ENCODE results near the gene ITPA.

The ITPA gene

DNA sequence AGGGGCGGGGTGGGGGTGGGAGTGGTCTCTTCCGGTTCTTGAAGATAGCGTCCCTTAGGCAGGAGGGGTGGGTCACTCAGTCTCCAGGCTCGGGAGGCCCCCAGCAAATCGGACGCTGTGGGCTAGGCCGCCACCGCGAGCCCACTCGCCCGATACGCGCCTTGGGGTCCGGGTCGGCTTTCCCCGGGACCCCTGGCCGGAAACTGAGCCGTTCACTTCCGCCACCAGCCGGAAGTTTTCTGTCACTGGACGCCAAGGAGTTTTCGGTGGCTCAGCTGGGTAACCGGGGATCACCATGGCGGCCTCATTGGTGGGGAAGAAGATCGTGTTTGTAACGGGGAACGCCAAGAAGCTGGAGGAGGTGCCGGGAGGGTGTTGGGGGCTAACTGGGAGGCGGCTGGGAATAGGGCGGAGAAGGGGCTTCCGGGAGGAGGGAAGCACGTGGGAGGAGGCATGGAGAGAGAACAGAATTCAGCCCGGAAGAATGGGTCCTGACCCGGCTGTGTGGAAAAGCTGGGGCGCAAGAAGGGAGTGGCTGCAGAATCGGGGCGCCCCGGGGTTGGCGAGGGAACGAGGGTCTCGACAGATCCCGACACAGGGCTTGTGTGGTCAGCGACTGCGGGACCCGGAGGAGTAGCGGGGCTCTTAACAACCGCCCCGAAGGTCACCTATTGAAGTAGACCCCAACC is at the start of gene ITPA:
ITPA (plus strand) TSS at position 242 of the 689 bp plus-strand sequence; CDS start at position 296, 54 bp downstream.
- peak; percentile 87 for DNase-seq

GRCh38 chr20:3160418-3160817 is 48.9 kb upstream of the ITPA start:
- no peak for DNase-seq

DNA sequence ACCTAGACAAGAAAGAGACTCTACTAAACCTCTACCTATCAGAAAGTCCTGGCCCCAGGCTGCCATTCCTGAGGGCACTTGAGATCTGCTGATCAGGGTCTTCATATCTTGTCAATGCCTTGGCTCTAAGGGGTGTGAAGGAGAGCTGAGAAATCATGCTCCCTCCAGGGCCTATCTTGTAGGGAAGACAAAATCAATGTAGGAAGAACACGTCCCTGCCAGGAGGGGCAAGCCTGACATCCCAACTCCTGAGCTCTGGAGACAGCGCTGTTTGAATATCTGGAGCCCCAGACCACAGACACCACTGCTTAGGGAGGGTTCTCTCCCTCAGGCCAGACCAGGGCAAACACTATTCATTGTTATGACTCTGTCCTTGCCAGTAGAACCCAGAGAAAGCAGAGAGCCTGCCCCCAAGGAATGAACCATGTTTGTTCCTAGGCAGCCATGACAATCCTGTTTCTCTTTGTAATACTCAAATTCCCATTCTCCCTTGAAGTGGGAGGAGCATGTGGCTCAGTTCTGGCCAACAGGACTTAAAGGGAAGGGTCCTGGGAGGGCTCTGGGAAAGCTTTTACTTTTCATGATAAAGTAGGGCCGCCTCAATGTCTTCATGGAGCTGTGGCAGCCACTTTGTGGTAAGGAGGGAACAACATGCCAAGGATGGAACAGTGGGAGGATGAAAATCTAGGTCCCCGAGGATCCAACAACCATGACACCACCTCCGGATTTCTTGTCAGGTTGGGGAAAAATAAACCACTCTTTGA is 47.8 kb upstream of the ITPA start:
- peak; percentile 19 for DNase-seq

DNA sequence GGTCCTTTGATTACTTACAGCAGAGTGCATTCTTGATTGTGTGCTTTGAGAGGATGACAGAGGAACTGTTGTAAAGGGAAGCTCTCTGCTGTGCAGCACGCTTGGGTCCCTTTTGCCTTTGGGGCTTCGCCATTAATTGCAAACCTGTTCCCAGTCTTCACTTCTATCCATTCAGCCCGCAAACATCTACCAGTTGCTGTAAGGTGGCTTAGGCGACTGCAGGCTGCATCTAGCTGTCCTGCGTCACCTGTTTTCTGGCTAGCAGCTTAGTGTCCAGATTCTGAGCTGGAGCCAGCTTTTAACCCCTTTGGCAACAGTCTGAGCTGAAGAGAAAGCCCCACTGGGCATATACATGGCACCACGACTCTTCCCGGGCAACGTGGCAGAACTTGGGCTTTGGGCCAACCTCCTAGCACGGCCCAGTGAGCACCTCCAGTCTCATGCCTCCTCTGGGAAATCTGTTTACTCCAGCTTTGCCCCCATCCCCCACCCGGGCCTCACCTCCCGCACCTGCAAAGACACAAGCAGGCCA is 47.2 kb upstream of the ITPA start:
- DNase-seq, result no peak

DNA sequence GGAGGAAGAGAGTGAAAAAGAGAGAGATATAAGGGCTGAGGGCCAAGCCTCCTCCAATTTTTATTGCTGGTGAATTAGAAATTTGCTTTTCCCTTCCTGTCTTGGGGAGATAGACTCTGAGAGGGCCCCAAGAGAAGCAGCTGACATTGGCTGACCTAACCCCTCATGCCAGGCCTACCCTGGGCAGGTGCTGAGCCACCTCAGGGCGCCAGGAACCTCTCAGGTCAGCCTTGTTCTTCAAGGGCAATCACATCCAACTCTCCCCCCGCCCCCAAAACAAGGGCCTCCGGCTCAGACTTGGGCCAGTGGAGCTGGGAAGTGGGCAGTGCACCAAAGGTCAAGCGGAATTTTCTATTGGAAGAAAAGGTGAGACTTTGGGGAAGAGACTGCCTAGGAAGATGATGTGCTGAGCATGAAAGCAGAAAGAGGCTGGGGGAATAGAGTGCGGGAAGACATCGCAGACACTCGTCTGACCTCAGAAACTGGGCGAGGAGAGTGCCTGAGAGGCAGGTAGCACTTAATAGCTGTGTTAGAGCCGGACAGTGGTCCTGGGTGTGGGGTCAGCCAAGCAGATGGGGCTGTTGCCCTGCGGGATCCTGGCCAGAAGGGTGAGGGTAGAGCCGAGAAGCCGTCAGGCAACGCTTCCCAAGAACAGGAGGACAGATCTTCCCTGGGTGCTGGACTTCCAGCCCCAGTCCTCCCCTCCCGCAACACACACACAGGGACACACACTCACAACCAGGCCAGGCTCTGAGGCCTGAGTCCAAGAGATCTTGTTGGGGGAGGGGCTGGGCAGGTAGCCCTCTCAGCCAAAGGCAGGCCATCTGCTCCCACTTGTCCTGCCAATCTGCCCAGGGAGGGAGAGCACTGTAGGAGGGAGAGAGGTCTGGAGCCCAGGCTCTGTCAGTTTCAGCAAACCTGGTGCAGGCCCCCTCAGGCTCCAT is 45.9 kb upstream of the ITPA start:
- no peak for DNase-seq

DNA sequence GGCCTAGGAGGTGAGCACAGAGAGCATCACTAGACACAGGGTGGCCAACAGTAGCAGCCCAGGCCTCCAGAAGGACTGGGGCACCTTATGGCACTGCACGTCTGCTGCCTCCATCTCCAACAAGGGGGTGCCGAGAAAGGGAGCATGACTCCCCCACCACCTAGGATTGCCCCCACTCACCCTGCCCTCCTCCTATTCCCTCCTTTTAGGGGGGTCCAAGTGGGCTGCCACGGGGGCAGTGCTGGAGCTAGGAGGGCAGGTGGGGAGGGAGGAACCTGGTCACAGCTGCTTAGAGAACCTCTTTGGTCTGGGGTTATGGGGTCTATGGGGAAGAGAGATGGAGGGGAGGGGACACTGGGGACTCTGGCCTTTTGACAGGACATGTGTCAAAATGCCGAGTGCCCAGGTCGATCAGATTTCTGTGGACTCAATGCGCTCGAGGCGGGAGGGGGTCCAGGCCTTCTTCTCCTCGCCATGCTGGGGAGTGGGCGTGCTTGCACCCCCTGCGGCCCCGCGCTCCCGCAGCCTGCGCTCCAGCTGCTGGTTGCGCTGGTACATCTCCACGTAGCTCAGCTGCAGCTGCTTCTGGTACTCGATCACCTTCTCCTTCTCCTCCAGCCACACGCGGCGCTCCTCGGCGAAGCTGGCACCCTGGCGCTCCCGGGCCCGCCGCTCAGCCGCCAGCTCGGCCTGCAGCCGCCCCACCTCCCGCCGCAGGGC is 45.1 kb upstream of the ITPA start:
- DNase-seq, result no peak

GRCh38 chr20:3164763-3165410 is 44.4 kb upstream of the ITPA start:
- no peak for DNase-seq

- no peak for DNase-seq
Observed at GRCh38 chr20:3165473-3166337, 43.6 kb upstream of the ITPA start.

- peak; percentile 57 for DNase-seq
Observed at GRCh38 chr20:3166338-3166912, 42.9 kb upstream of the ITPA start.

- DNase-seq, result peak; percentile 57
Observed at GRCh38 chr20:3166913-3167342, 42.4 kb upstream of the ITPA start.

- no peak for DNase-seq
Observed at GRCh38 chr20:3167738-3168078, 41.6 kb upstream of the ITPA start.

- peak; percentile 60 for DNase-seq
Observed at GRCh38 chr20:3168079-3168828, 41.0 kb upstream of the ITPA start.

- DNase-seq, result peak; percentile 50
Observed at GRCh38 chr20:3168829-3169590, 40.3 kb upstream of the ITPA start.

DNA sequence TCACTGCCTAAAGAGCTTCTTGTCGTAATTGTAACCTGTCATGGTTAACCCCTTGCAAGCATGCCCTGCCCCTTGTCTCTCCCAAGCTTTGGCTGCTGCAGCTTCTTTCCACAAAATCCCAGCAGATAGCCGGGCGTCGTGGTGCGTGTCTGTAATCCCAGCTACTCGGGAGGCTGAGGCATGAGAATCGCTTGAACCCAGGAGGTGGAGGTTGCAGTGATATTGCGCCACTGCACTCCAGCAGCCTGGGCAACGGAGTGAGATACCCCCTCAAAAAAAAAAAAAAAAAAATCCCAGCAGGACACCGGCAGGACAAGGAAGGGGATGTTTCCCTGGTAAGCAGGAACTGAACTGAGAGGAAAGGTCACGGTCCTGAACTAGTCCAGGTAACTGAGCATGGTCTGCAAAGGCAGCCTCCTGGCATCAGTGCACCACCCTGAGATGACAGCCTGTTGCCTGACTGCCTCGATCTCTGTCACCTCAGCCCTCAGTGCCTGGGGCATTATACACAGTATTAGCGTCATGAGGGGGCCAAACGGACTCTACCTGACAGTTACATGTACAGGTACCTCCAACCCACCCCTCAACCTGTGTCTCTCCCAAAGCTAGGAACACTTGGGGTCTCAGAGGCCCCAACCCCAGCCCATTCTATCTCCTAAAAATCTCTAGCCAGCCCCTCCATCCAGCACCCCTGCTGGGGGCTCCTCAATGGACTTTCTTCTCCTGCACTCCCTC is 37.7 kb upstream of the ITPA start:
- DNase-seq, result peak; percentile 60

- peak; percentile 57 for DNase-seq
Observed at GRCh38 chr20:3172126-3172932, 37.0 kb upstream of the ITPA start.

- peak; percentile 93 for DNase-seq
Observed at GRCh38 chr20:3172933-3173609, 36.2 kb upstream of the ITPA start, which contains the start of gene LZTS3. LZTS3 (minus strand) TSS chr20:3173549; CDS start chr20:3167163, 6,386 bp downstream.
